Measurements from ENCODE around the gene WNT7A.
"Not testable (repeated sequence)": the region's sequence is repeated elsewhere in the genome, so short reads cannot be mapped to it uniquely, and the experiment has no call there.

WNT7A gene

DNA sequence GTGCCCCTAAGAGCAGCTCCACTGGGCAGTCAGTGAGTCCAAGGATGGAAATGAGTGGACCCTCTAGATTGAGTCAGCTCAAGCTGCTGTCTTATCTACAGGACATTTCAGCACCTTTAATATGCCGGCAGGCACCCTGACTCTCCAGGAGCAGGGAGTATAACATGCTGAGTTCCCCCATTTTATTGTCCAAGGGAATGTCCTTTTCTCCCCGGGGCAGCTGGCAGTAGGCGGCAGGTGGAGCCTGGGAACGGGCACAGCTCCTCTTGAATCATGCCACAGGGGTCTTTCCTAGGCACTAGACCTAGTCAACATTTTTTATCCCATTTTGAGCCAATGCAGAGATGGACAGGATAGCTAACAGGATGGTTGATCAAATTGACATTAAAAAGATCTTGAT, 14.8 kb downstream of the WNT7A start:
- DNase-seq, result no peak

DNA sequence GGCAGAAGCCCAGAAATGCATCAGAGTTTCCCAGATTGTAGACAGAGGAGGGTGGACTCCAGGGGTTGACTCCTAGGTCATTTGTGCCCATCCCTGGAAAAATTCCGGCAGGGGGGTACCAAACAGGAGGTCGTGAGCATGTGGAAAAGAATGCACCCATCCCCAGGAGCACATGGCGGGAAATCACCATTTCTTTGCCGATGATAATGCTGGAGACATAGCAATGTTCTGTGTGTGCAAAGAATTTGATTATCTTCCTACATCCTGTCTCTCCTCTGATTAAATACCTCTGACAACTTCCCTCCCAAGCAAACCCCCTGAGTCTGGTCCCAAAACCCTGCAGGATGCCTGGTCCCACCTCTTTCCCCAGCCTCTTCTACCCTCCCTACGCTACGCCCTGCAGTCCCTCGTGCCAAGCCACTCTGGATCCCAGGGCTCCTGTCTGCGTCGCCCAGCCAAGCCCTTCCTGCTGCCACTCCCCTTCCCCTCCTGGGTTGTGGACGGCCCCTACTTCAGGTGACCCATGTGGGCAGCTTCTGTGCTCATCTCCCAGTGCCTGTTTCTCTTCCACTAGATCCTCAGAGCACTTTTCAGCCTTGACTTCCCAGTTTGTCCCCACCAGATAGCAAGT, 15.8 kb downstream of the WNT7A start:
- DNase-seq, result no peak

DNA sequence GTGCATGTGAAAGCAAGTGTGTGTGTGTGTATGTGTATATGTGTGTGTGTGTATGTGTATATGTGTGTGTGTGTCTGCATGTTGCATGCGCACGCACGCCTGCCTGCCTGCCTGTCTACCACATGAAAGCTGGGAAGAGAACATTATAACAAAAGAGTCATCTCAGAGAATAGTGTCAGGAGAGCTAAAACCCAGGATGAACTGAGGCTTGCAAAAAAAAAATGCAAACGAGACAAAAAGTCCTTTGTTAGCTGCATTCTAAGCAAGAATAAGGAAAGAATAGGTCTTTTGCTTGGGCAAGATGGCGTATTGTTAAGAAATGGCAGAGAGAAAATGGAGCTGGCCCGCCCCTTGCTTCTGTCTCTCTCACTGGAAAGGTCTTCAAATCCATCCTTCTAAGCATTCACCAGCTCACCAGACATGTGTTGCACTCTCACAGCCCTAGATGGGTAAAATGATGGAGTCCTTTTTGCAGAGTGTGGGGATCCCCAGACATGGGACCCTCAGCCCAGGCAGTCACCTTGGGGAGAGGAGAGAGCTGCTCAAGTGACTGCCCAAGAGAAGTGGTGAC, 16.4 kb downstream of the WNT7A start:
- DNase-seq, result no peak

DNA sequence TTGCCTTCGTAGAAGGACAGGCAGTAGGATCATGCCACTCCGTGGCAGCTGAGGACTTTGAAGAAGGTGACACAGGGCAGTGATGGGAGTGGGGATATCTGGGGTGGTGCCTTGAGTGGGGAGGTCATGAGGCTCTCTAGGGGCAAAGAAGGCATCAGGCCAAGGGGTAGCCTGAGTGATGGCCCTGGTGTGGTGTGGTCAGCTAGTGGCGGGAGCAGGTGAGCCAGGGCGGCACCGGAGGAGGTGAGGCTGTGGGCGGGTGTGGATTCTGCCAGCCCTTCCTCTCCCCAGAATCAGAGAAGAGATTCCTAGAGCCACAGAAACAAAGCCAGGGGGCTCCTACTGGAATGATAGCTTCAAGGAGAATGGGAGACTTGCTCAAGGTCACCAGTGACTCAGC, 18.4 kb downstream of the WNT7A start:
- no peak for DNase-seq

DNA sequence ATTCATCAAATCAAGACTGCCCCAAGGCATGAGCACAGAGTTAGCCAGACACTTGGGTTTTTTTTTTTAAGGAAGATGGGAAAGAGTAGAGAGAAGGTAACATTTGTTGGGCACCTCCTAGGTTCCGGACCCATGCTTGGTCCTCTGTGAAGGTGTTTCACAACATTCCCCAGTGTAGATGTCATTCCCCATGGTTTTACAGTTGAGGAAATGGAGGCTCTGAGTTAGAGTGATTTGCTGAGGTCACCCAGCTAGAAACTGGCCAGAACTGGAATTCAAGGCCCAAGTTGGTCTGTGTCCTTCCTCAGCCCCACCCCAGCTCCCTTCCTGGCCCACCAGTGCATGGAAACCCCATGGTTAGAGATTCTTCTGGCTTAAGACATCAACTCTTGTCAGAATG, 19.9 kb downstream of the WNT7A start:
- no peak for DNase-seq

DNA sequence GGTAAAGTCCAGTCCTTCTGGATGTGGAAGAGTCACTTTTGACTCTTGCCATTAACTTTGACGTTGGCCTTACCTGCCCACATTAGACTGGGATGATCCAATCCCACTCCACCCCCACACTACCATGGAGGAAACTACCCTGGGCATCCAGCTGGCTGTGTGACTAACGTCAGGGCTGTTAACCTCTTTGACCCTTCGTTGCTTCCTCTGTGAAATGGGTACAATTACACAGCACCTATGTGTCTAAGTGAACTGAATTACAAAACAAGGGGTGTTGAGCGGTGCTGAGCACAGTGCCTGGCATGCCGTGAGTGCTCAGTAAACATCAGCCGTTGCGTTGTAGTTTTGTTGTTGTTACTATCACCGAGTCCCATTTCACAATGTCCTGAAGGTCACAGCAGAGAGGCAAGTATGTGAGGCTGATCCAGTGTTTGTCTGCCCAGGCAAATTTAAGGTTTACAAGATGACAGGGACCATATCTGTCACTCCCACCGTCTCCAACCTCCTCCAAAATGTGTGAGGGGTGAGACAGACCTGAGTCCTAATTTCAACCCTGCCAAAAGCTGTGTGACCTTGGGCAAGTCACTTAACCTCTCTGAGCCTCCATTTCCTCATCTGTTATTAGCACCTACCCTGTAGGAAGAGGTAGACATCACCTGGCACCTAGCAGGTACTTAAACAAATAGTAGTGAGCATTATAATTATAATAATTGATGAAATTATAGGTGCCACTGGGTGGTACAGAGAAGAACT, 20.9 kb downstream of the WNT7A start:
- DNase-seq, result no peak

DNA sequence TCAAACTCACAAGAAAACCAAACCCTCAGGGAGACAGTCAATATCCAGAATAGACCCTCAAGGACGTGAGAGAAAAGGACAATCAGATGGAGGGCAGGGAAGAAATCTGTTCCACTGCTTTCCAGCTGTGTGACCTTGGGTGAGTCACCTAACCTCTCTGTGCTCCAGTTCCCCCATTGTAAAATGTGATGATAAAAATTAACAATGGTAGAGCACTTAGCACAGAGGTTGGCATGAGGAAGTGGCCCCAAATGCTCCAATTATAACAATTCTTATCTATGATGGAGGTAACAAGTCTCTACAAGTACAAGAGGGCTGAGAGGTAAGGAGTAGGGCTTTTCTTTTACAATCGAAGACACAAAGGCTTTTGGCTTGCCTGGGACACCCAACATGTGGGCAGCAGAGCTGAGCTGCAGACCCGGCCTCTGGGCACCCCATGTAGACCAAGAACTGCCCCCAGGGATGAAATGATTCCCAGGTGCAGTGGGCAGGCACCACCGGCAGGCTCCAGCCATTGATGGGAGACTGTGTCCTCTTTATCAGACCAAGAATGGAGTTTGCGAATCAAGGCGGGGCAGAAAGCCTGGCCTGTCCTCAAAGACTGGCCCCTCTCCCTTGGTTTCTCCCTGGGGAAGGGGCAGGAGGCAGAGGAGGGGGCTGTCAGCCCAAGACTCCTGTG, 22.0 kb downstream of the WNT7A start:
- DNase-seq, result no peak

DNA sequence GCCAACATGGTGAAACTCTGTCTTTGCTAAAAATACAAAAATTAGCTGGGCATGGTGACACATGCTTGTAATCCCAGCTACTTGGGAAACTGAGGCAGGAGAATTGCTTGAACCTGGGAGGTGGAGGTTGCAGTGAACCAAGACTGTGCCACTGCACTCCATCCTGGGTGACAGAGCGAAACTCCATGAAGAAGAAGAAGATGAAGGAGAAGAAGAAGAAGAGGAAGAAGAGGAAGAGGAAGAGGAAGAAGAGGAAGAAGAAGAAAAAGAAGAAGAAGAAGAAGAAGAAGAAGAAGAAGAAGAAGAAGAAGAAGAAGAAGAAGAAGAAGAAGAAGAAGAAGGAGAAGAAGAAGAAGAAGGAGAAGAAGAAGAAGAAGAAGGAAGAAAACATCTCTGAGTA, 23.2 kb downstream of the WNT7A start:
- DNase-seq, result not testable (repeated sequence)

DNA sequence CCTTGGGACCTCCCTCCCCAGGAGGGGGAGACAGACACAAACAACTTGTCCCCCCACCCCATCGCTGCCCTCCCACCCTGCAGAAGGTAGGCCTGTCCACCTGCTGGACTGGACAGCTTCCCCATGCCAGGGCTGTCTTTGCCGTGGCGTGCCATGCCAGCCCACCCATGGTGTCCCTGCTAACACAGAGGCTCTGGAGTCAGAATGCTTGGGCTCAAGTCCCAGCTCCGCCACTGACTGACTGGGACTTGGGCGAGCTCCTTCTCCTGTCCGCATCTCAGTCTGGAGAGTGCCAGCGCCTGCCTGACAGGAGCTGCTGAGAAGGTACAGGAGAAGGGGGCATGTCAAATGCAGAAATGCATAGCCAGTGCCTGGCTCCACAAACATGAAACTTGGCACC, 23.9 kb downstream of the WNT7A start:
- no peak for DNase-seq

DNA sequence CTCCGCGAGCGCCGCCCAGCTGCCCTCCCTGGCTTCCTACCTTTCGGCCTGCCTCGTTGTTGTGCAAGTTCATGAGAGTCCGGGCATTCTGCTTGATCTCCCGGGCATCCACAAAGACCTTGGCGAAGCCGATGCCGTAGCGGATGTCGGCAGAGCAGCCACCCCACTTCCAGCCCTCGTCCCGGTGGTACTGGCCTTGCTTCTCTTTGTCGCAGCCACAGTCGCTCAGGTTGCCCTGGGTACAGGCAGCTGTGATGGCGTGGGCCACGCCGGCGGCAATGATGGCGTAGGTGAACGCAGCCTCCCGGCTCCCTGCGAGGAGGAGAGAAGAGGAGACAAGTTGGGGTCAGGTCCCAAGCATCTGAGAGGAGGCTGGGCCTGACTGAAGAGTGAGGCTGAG, 25.4 kb downstream of the WNT7A start:
- DNase-seq, result no peak

DNA sequence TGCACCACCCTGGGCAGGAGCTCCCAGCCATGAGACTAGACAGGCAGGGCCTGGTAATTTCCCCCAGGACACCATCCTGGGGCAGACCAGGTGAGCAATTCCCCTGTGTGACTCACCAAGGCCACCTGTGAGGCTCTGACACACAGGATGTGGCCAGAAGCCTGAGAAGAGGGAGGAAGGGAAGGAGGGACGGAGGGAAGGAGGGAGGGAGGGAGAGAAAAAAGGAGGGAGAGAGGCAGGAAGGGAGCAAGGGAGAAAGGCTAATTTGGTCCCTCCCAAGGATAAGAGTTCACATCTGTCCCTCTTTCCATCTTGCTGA, 25.9 kb downstream of the WNT7A start:
- DNase-seq, result no peak

DNA sequence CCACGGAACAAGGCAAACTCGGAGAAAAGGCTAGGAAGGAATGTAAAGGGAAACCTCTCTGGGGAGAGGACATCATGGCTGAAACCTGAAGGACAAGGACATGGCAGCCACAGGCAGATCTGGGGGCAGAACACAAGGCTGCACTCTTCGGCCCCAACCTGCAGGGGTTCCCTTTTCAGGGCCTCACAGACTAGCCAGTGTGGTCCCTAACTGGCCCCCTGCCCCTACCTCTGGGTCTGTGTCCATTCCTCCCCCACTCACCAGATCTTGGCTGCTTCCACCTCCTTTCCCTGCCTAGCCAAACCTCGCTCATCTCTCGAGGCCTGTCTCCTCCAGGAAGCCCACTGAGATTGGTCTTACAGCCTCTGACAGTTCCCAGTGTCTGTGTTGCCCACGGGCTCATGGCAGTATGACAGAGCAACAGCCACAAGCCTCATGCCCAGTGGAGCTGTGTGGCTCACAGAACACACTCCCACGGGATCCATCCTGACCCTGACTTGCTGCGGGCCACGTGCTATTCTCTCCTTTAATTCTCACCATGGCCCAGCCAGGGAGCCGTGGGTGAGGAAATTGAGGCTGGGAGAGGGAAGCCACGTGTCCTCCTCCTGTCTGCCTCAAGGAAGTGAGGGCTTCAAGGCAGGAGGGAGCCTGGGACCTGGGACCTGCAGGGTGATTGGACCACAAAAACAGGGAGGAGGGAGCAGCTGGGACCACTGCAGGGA, 26.5 kb downstream of the WNT7A start:
- no peak for DNase-seq

DNA sequence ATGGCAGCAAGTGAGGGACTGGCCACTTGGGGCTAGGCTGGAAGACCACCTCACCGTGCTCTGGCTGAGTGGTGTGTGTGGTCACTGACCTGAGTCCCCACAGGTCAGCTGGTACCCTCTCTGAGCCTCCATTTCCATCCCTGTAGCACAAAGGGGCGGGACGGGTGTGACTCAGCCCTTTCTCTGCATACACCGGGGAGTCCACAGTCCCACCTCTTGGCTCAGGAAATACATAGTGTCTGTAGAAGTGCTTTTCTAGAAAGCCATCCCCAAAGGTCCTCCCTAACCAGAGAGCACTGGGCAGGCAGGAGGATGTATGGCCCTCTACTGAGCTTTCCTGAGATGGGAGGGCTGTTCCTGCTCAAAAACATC, 27.2 kb downstream of the WNT7A start:
- DNase-seq, result no peak

DNA sequence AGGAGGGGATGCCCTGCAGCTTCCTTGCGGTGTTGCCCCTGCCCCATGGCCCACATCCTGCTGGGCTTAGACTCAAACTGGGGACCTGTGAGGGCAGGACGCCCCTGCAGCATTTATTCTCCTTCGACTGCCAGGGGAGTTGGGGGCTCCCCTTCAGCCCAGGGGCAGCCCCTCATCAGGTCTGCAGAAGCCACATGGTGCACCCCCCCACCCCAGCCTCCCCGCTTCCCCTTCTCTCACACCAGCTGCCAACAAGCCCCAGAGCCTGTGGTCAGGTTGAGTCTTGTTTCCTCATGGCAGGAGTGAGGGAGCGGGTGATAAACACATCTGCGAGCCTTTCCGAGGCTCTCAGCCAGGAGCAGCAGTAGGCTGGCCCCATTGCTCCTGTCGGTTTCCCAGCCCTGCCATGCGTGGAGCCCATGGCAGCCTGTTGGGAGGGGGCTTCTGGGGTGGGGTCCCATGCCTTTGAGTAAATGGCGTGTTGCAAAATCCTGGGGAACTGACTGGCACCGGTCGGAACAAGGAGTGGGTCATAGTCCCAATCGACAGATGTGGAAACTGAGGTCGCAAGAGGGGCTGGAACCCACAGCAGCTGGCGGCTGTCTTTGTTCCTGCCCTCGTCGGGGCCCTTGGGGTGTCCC, 27.8 kb downstream of the WNT7A start:
- no peak for DNase-seq

DNA sequence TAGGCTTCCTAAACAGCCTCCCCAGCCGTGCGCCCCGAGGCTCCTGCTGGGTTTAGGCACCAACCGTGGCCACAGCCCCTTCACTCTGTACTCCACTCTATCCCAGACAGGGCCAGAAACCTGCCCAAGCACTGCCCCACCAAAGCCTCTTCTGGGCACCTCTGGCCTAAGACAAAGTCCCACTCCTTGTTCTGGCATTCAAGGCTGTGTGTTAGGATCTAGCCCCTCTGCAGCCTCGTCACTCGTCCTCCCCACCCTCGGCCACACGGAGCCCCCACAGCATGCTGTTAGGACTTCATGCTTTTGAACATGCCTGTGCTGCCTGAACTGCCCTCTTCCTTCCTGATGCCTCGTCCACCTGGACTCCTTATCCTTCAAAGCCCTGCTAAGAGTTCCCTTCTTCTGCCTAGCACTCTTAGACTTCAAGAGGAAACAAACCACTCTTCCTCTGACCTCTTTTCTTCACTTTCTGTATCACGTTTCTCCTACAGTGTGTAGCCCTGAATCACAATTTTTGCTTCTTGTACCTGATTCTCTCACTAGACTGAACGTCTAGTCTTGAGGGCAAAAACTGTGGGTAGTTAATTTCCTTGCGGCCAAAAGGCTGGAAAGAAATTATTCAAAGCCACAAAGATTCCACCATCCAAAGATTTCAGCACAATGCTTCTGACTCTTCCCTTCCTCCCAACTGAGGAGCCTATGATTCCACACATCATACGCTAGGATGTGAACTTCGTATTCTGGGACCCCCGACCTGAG, 28.6 kb downstream of the WNT7A start:
- no peak for DNase-seq

DNA sequence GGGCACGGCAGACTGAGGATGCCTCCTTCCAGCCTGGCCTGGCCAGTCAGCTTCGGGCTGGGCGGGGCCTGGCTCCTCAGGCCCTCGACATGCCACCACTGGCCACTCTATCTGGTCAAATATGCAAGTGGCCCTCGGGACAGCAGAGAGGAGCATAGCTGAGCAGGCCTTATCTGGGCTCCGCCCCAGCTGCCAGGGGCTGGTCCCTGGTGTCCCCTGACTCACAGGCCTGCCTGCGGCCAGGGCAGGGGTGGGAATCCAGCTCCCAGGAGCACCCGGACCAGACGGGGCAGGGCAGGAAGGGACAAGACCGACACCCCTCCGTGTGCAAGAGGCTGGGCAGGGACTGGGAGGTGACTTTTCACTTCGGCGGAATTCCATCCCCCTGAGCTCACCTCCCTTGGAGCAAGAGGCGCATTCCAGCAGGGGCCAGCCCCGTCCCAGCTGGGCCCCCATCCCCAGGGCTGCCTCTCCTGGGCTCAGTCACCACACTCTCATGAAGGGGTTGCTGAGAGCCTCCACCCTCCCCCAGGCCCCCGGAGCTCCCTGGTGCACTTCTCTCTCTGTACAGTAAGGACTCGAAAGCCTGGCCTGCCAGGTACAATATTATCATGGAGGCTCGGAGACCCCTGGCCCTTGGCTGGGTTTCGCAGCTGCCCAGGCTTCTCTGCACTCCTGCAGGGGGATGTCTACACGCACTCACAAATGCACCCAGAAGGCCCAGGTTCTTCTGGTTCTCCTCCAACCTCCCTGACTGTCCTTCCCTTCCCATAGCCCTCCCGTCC, 29.5 kb downstream of the WNT7A start:
- no peak for DNase-seq

DNA sequence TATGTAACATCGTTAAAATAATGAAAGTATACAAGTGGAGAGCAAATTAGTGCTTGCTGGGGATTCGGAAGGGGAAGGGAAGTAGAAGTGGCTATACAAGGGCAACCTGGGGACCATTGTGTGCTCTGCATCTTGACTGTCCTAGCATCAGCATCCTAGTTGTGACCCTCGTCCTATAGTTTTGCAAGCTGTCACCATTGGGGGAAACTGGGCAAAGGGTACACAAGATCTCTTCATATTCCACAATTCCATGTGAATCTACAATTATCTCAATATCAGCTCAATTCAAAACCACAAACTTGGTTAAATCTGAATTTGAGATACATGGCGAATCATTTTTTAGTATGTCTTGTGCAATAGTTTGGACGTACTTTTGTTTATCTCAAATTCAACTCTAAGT, 30.9 kb downstream of the WNT7A start:
- no peak for DNase-seq

DNA sequence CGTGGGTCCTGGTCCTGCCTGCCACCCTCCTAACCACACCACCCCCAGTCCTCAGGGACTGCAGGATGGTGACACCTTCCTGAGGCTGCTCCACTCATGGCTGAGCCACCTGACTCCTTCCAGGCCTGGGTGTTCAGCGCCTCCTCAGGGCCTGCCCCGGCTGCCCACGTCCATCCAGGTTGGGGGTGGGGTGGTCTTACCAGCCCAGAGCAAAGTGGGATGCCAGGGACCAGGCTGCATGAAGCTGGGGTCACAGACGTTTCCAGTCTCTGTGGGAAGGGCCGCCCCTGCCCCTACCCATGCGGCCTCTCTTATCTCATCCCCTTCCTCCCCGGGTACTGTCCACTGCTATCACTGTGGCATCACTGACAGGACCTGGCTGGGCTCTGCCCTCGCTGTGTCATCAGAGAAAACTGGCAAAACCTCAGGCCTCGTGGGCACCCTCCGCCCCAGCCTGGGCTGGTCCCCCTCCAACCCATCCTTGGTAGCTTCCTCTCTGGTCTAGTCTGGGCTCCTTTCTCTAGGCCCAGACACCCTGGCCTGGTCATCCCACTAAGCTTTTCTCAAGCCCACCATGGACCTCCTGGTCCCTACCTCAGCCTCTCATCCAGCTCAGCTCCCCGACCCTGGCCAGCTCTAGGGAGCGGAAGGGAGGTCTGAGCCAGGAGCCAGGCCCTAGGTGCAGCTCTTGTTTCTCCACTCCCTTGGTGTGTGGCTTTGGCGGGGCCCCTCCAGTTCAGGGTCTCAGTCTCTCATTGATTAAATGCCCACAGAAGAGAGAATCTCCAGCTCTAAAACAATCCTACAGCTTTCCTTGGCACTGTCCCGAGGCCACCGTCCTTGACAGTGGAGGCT, 32.9 kb downstream of the WNT7A start:
- DNase-seq, result no peak

DNA sequence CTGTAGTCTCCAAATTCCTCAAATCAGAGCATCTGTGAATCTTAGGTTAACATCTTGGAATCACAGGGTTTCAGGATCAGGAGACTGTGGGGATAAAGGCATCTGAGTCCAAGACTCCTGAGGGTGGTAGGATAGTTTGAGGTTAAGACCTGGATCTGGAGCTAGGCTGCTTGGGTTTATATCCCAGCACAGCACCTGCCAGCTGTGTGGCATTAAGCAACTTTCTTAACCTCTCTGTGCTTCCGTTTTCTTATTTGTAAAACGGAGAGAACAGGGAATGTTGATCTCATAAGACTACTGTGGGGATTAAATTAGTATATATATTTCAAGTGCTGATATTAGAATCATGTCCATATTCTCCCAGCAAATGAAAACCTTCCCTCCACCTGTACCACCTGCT, 33.6 kb downstream of the WNT7A start:
- DNase-seq, result no peak

DNA sequence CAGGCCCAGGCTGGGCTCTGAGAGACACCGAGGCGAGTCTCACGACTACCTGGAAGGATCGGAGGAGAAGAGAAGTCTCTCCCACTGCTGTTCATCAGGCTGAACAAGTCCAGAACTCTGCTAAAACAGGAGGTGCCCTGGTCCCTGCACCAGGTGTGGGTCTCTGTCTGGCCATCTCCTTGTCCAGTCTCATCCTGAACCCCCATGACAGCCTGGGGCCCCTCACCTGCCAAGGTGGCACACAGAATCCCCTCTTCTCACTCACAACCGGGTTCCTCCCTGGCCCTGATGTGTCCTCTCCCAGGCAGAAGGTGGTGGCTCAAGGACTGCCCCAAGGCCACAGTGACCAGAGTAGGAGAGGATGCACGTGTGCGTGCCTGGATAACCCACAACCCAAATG, 34.1 kb downstream of the WNT7A start:
- DNase-seq, result no peak

DNA sequence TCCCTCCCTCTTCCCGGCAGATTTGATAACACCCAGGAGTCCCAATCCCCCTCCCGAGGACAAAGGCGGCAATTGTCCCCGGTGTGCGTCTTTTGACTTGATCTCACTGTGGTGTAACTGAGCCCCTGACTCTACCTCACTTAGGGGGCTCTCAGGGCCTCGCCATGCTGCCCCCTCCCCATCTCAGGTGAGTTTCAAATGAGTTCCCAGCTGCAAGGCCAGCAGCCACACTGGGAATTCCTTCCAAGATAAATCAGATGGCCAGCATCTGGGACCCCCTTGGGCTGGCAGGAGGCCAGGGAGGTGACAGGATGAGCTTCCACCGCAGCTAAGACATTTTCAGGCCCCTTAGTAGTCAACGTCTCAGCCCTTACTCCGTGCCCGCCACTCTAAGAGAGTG, 35.0 kb downstream of the WNT7A start:
- no peak for DNase-seq

Data from NCI-H2029 (cell line).